ENCODE results near the gene AK1. TPM values are rescaled to one million over a fixed set of nuclear protein-coding genes. Genes with fewer than 3 reads are reported as not detected.
A peak's percentile ranks its signal among the peaks of the same experiment; 100 is the strongest.

The AK1 gene
- total RNA-seq, 1 donor from 2014 or later = 777 TPM

GRCh38 chr9:127822108-127822507 lies 55.4 kb downstream of the AK1 start:
- no peak for DNase-seq (ENCODE audit: low read depth)

- no peak for DNase-seq (ENCODE audit: low read depth)
Observed at GRCh38 chr9:127818574-127818973, 58.9 kb downstream of the AK1 start.

- peak; percentile 97 for DNase-seq (ENCODE audit: low read depth)
Observed at GRCh38 chr9:127817881-127818434, 59.5 kb downstream of the AK1 start.

- no peak for DNase-seq (ENCODE audit: low read depth)
Observed at GRCh38 chr9:127816728-127817127, 60.7 kb downstream of the AK1 start.

Small RNA genes within 50 kb of the gene (microRNA-seq; reads per million reads assigned to microRNA genes)
- gene MIR4672 = 0.65 reads per million

Other genes with a start within 250 kb of the AK1 start
- 0.13 and 0.21 TPM in 2 replicates for gene CFAP157, start 170.7 kb downstream of the AK1 start, total RNA-seq
- 35.6 and 57.0 TPM in 2 replicates for gene PTRH1, start 162.0 kb downstream of the AK1 start, total RNA-seq
- gene TTC16, start 161.6 kb downstream of the AK1 start, total RNA-seq = 0.05 TPM in 1 of 2 replicates, not detected in the other
- gene TOR2A, start 142.4 kb downstream of the AK1 start, total RNA-seq = 7.4 and 11.0 TPM in 2 replicates
- 0.16 and 0.36 TPM in 2 replicates for gene SH2D3C, start 99.0 kb downstream of the AK1 start, total RNA-seq
- 71.1 and 84.0 TPM in 2 replicates for gene CDK9, start 91.6 kb downstream of the AK1 start, total RNA-seq
- gene FPGS, start 74.8 kb downstream of the AK1 start, total RNA-seq = 141 and 200 TPM in 2 replicates
- gene ENG, start 23.0 kb downstream of the AK1 start, total RNA-seq = 10.5 and 12.5 TPM in 2 replicates
- gene ST6GALNAC6, start 21.9 kb upstream of the AK1 start, total RNA-seq = 111 and 121 TPM in 2 replicates
- 114 and 195 TPM in 2 replicates for gene ST6GALNAC4, start 39.4 kb upstream of the AK1 start, total RNA-seq
- 0.36 and 1.5 TPM in 2 replicates for gene PIP5KL1, start 53.1 kb upstream of the AK1 start, total RNA-seq
- gene DPM2, start 60.2 kb upstream of the AK1 start, total RNA-seq = 12.5 and 12.6 TPM in 2 replicates
- 4.8 and 6.7 TPM in 2 replicates for gene EEIG1, start 103.3 kb upstream of the AK1 start, total RNA-seq
- gene NAIF1, start 189.6 kb upstream of the AK1 start, total RNA-seq = 9.9 and 12.3 TPM in 2 replicates
- gene SLC25A25, start 190.6 kb upstream of the AK1 start, total RNA-seq = 36.5 and 46.1 TPM in 2 replicates

Data from myocyte (in vitro differentiated cells).